NCI-H526 (cell line): ENCODE measurements around the gene ARVCF.

ENCODE experiments used
- DNase-seq, 2 experiments: peaks; one replicate each; lab custom pipeline; 2025; lab: John Stamatoyannopoulos, UW

The ARVCF gene

GRCh38 chr22:20052309-20053259 lies 36.0 kb upstream of the ARVCF start:
- no peak for DNase-seq

DNA sequence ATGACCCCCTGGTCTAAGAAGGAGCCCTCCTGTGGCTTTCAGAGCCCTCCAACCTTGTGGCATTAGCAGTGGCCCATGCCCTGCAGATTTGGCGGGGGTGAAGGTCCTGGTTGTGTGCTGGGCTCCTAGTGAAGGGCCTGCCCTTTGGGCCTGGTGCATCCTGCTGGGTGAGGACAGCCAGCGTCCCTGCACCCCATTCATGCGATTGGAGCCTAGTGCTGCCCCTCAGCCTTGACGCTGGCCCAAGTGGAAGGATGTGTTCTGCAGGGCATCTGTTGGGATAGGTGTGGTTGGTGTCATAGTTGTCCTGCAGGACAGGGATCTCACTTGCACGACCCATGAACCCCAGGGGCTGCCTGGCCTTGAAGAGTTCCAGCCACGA lies 35.3 kb upstream of the ARVCF start:
- no peak for DNase-seq

GRCh38 chr22:20046730-20047129 lies 30.1 kb upstream of the ARVCF start:
- no peak for DNase-seq

DNA sequence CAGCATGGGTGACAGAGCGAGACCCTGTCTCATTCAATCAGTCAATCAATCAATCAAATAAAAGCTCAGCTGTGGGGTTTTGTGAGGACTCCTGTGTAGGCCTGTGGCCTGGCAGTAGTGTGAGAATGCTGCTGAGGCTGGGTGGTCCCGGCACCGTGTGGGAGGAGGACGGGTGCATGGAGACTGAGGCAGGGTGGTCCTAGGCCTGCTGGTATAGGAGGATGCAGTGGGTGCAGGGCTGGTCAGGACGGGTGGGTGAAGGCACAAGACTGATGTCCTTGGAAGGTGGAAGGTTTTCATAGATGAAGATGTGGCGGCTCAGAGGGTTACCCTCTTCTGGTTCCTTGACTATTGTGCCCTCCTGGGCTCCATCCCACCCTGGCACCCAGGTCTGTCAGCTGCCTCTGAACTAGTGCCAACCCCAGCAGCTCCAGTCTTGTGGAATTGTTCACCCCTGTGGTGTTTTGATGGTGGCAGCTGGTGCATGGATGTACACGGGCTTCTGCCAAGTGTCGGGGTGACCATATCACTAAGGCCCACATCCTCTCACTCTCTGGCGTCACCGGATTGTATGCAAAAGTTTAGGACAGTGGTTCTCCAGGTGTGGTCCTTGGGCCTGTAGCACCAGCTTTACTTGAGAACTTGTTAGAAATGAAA lies 28.0 kb upstream of the ARVCF start:
- DNase-seq = no peak

DNA sequence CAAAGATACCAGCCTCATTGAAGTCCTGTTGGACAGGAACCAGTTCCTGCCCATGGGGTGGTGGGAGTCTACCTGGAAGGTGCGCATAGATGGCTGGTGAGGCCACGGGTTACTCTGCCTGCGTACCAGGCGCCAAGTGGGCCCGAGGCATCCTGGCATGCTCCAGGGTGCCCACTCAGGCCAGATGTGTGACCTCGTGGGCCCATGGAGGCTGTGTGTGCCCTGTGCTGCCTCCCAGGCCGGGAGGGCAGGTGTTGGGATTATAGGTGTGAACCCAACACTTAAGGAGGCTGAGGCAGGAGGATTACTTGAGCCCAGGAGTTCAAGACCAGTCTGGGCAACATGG lies 27.3 kb upstream of the ARVCF start:
- DNase-seq = no peak

- no peak for DNase-seq
Observed at GRCh38 chr22:20043057-20043996, 26.7 kb upstream of the ARVCF start.

GRCh38 chr22:20040327-20041200 lies 23.9 kb upstream of the ARVCF start:
- DNase-seq = no peak

DNA sequence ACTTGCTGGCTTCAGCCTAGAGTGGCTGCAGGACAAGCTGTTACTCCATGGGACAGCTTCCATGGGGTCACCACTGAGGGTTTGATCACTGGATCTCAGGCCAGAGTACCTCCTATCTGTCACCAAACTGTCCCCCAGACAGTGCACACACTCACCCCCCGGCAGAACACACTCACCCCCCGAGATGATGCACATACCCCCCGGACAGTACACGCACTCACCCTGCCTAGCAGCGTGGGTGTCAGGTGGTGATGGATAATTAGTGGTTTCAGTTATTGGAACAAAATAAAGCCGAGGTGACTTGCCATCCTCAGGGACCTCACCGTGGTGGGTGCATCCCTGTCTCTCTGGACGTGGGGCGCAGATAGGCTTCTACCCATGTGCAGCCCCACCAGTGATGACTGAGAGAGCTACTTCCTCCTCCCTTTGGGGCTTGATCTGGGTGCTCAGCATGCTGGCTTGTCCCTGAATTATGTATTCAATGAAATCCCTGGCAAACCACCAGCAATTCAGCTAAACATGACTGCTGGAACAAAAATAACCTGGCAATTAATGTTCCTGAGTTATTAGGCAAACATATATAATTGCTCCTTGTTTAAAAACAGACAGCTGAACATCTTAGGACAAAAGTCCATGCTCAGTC lies 23.2 kb upstream of the ARVCF start:
- DNase-seq = no peak

GRCh38 chr22:20038574-20038973 lies 22.0 kb upstream of the ARVCF start:
- DNase-seq = no peak

DNA sequence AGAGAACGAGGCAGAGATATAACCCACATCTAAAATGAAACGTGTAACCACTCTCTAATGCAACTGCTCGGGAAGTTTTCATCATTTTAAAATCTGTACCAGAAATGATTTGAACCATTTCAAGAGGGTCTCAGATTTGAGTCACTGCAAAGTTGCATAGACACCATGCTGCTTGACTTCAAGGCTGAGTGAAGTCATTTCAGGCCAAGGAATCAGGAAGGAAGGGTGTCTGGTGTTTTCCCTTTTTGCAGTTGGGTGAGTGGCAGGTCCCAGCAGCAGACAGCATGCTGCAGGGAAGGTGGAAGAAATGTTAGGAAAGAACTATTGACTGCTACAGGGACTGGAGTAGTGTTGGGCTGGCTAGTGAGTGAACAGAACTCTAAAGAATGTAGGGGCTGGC lies 20.8 kb upstream of the ARVCF start:
- DNase-seq = no peak

- DNase-seq = no peak
Observed at GRCh38 chr22:20036535-20037392, 20.1 kb upstream of the ARVCF start.

DNA sequence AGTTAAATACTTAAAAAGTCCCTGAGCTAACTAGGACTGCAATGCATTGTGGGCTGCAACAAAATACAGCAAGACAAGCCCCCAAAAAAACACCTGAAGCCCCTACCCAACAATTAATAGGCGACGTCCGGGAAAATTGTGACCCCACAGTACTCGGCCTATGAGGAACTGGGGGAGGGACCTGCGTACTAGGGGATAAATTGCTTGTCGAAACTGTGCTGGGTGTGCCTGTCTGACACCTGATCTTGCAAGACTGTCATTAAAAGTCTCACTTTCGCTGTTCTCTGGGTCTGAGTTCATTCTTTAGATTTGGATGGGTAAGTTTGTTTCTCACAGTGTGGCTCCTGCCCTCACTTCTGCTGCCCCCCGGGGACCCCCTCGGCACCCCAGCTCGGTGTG lies 19.5 kb upstream of the ARVCF start:
- DNase-seq = no peak

- no peak for DNase-seq
Observed at GRCh38 chr22:20035375-20036083, 18.9 kb upstream of the ARVCF start.

GRCh38 chr22:20034143-20034542 lies 17.5 kb upstream of the ARVCF start:
- no peak for DNase-seq

GRCh38 chr22:20033045-20033706 lies 16.6 kb upstream of the ARVCF start:
- DNase-seq = no peak

GRCh38 chr22:20032407-20032991 lies 15.9 kb upstream of the ARVCF start:
- DNase-seq = no peak

DNA sequence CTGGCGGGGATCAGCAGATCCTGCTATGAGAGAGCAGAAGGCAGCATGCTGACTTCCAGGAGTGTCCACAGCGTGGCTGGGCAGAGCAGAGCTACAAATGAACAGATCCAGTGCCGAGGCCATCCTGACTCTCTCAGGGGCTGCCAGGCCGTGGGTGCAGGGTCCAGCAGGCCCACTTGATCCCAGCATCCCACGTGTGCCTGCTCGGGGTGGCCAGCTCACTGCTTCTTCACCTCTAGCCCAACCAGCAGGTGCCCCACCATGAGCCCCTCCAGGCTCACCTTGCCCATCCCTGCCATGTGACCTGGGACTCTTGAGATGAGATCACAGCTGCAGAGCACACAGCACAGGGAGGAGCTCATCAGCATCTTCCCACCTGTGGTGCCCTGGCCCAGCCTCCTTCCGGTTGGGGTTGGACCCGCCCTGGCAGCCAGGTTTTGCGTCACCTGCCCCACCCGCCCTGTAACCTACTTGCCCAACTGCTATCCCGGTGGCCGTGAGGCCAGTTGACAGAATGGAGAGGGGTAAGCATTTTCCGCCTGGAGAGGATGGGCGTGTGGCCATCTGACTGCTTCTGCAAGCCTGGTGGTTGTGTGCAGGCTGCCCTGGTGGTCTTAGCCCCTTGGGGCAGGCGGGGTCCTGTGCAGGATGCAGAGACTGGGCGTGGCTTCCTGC lies 15.2 kb upstream of the ARVCF start:
- DNase-seq = no peak
